ENCODE data around the gene GLYR1.
"Not testable (repeated sequence)": the region's sequence is repeated elsewhere in the genome, so short reads cannot be mapped to it uniquely, and the experiment has no call there.

GLYR1 gene

GRCh38 chr16:4846901-4847773 is at the start of gene GLYR1, which contains the start of gene UBN1:
Gene GLYR1 (minus strand): TSS chr16:4847288. CDS start chr16:4847265, 23 bp downstream.
Gene UBN1 (plus strand): TSS chr16:4847481. CDS start chr16:4852918, 5,437 bp downstream.
- peak within 1 kb of the TSS; percentile 95 for H3K27ac ChIP-seq
- H3K27me3 ChIP-seq (ENCODE audit: insufficient read depth, low read depth, severe bottlenecking): no peaks in the 10 kb centered on the region
- peaks cover 46% of the 10 kb centered on the region for H3K36me3 ChIP-seq
- H3K4me3 ChIP-seq (ENCODE audit: low read depth, low read length): peak within 1 kb of the TSS; percentile 95
- TF ChIP-seq, protein P1, sequence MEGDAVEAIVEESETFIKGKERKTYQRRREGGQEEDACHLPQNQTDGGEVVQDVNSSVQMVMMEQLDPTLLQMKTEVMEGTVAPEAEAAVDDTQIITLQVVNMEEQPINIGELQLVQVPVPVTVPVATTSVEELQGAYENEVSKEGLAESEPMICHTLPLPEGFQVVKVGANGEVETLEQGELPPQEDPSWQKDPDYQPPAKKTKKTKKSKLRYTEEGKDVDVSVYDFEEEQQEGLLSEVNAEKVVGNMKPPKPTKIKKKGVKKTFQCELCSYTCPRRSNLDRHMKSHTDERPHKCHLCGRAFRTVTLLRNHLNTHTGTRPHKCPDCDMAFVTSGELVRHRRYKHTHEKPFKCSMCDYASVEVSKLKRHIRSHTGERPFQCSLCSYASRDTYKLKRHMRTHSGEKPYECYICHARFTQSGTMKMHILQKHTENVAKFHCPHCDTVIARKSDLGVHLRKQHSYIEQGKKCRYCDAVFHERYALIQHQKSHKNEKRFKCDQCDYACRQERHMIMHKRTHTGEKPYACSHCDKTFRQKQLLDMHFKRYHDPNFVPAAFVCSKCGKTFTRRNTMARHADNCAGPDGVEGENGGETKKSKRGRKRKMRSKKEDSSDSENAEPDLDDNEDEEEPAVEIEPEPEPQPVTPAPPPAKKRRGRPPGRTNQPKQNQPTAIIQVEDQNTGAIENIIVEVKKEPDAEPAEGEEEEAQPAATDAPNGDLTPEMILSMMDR (IDR thresholded peaks at IDR 0.05; ENCODE audit: low read depth, low read length): no peak
- H3K9me3 ChIP-seq (ENCODE audit: severe bottlenecking): no peaks in the 10 kb centered on the region
- peak; percentile 99 for DNase-seq

- H3K36me3 ChIP-seq: peaks cover 14% of the 10 kb centered on the region
- H3K27ac ChIP-seq; H3K4me3 ChIP-seq (ENCODE audit: low read depth, low read length); H3K9me3 ChIP-seq (ENCODE audit: severe bottlenecking); H3K27me3 ChIP-seq (ENCODE audit: insufficient read depth, low read depth, severe bottlenecking); DNase-seq: not testable (repeated sequence)
Observed at GRCh38 chr16:4896761-4897160, 49.7 kb upstream of the GLYR1 start.

- no peak overlapping the region for H3K4me3 ChIP-seq (ENCODE audit: low read depth, low read length)
- H3K27ac ChIP-seq: no peak overlapping the region
- H3K9me3 ChIP-seq (ENCODE audit: severe bottlenecking): no peaks in the 10 kb centered on the region
- TF ChIP-seq, protein P1 (IDR thresholded peaks at IDR 0.05; ENCODE audit: low read depth, low read length): no peak
- no peak for DNase-seq
- H3K27me3 ChIP-seq (ENCODE audit: insufficient read depth, low read depth, severe bottlenecking): no peaks in the 10 kb centered on the region
- H3K36me3 ChIP-seq: peaks cover 14% of the 10 kb centered on the region
Observed at GRCh38 chr16:4895366-4895765, 48.3 kb upstream of the GLYR1 start.

DNA sequence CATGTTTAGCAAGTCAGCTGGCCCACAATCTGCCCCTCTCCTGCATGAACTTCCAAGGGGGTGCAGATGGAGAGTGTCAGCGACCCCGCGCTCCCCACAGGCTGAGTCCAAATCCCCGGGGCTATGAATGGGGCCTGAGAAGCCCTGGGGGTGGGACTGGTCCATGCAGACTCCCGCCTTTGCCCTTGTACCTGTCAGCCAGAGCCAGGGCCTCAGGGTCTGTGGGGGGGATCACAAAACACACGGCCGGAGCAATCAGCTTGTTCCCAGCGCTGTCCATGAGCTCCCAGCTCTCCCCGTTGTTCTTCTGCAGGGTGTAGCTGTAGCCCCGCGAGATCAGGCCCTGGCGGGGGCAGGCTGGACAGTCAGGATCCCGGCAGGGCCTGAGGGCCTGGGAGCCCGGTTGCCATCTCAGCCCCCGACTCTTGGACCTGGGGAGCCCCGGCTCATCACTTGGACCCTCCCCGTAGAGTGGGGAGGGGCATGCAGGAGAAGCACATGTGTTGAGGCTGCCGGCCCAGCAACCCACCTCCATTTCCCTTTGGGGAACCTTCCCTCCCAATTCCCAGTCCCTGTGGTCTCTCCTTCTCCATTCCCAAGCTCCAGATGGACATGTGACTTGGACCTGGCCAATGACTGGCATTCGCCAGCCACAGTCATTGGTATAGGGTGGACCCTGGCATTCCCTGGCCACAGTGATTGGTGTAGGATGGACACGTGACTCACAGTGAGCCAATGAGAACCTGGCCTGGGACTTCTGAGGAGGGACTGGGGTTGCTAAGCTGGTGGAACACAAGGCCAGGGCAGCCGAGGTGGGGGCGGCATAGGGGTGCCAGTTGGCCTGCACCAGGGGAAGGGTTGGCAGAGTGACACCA is 47.4 kb upstream of the GLYR1 start:
- Histone ChIP-seq H3K36me3 (peaks cover 19% of the 10 kb centered on the region), H3K27ac (no peak overlapping the region), H3K27me3 (ENCODE audit: insufficient read depth, low read depth, severe bottlenecking) (no peaks in the 10 kb centered on the region), H3K4me3 (ENCODE audit: low read depth, low read length) (no peak overlapping the region), H3K9me3 (ENCODE audit: severe bottlenecking) (no peaks in the 10 kb centered on the region)
- no peak for DNase-seq
- TF ChIP-seq, protein P1 (IDR thresholded peaks at IDR 0.05; ENCODE audit: low read depth, low read length): no peak

DNA sequence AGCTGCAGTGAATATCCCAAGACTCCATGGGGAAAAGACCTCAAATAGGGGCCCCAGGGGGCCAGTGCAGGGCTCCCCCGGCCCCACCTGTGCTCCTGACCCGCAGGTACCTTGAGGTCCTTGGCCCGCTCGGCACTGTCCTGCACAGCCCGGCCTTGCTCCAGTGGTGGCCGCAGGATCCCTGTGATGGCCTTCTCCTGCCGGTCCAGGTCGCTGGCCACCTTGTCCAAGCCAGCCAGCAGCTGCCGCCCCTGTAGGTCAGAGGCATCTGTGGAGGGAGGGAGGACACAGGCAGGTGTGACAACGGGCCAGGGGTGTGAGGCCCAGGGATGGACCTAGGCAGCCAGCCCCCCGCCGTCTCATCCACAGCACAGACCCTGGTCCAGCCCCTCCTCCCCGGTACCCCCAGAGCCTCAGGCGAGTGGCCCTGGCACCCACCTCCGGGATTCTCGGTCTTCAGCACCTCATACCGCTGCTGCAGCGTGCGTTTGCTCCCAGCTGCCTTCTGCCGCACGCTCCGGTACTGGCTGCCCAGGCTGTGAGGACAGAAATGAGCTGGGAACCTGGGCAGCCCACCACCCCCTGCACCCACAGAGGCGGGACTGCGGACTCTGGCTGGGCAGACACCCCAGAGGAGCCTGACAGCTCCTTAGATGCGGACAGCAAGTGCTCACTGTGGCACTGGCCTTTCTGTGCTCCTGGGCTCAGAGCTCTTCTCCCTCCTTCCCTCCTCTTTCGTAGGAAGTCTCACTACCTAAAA is 46.2 kb upstream of the GLYR1 start:
- H3K36me3 ChIP-seq: peaks cover 13% of the 10 kb centered on the region
- no peak for DNase-seq
- no peaks in the 10 kb centered on the region for H3K9me3 ChIP-seq (ENCODE audit: severe bottlenecking)
- no peaks in the 10 kb centered on the region for H3K27me3 ChIP-seq (ENCODE audit: insufficient read depth, low read depth, severe bottlenecking)
- no peak overlapping the region for H3K4me3 ChIP-seq (ENCODE audit: low read depth, low read length)
- TF ChIP-seq, protein P1 (IDR thresholded peaks at IDR 0.05; ENCODE audit: low read depth, low read length): no peak
- H3K27ac ChIP-seq: no peak overlapping the region
